NCI-H460 (cell line): Measurements from ENCODE around the gene TOP3B. TPM values are rescaled to one million over a fixed set of nuclear protein-coding genes. Genes with fewer than 3 reads are reported as not detected.

Experiments used
- DNase-seq: peaks from one replicate; pipeline ENCODE4 v3.0.0-alpha.2; 2016; ENCODE audit warnings: low read depth; ENCODE audit errors: extremely low read depth
- total RNA-seq: library from RNA; depleted of rRNA; stranded (reverse); fragments of >200 nt; shearing (Covaris generic); gene quantifications from 2 replicates; pipeline ENCODE4 v1.2.3, GENCODE V29; 2014

The TOP3B gene
- total RNA-seq, 1 experiment from 2014 or later = 20.4 TPM

GRCh38 chr22:22013559-22014284 is 31.1 kb upstream of the TOP3B start:
- DNase-seq = no peak

DNA sequence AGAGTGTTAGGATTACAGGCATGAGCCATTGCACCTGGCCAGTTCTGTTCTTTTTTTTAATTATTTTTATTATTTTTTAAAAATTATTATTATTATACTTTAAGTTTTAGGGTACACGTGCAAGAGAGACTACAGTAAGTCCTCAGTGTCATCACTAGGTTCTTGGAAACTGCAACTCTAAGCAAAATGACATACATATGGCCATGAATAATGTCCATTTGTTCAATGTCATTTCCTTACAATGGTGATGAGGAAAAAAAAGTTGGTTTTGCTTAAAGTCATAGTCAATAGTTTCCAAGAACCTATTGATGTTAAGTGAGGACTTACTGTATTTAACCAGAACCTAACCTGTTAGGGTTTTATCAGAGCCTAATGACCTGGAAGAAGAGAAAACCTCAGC is 29.4 kb upstream of the TOP3B start:
- DNase-seq = no peak

DNA sequence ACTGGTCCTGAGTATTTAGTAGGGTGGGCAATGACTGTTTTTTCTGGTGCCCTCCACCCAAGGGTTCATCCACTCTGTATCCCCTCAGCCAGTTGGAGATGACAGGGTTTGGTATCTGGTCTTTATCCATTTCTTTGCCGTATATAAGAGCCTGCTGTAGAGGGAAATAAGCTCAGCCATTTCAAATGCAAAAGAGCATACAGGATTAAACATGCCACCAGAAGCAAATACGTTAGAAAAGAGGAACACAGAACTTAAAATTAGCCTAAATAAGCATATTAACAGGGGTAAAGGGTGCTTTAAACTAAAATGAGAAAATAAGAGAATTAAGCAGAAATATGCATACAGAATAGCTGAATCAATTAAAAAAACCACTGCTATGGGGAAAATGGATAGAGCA is 27.8 kb upstream of the TOP3B start:
- DNase-seq = no peak

DNA sequence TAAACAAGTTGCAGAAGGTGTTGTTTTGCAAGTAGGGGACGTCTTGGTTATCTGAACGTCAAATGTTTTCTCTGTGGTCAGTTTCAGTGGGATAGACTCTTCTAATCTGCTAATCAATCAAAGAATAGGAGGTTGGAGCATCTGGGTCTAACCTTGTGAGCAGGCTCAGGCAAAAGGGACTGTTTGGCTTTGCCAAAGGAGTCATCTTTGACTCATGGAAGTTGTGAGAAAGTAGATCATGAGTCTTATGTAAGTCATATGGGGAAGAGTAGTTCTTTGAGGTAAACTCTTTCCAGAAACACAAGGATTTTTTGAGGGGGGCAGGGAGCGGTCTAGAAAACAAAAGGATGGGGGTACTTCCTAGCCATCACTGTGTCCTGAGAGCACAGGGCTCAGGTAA is 27.1 kb upstream of the TOP3B start:
- DNase-seq = no peak

DNA sequence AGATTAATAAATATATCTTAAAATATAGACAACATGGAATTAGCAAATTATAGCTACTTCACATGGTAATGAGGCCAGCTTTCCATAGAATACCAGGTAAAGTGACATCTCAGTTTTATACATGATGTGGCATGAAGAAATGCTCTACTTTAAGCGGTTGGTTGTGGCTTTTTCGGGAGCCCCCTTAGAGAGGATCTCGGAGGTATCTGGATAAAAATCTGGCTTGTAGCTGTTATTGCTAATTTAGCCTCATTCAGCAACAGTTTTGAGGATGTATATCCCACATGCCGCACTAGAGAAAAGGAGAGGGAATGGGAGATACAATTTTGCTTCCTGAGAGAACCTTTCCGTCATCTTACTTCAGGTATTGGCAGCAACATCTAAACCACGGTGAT is 24.0 kb upstream of the TOP3B start:
- no peak for DNase-seq

- no peak for DNase-seq
Observed at GRCh38 chr22:22005945-22006595, 23.5 kb upstream of the TOP3B start.

GRCh38 chr22:22003233-22003632 is 20.6 kb upstream of the TOP3B start:
- DNase-seq = no peak

- no peak for DNase-seq
Observed at GRCh38 chr22:22002526-22003055, 20.0 kb upstream of the TOP3B start.

GRCh38 chr22:22001664-22002525 is 19.3 kb upstream of the TOP3B start:
- no peak for DNase-seq

DNA sequence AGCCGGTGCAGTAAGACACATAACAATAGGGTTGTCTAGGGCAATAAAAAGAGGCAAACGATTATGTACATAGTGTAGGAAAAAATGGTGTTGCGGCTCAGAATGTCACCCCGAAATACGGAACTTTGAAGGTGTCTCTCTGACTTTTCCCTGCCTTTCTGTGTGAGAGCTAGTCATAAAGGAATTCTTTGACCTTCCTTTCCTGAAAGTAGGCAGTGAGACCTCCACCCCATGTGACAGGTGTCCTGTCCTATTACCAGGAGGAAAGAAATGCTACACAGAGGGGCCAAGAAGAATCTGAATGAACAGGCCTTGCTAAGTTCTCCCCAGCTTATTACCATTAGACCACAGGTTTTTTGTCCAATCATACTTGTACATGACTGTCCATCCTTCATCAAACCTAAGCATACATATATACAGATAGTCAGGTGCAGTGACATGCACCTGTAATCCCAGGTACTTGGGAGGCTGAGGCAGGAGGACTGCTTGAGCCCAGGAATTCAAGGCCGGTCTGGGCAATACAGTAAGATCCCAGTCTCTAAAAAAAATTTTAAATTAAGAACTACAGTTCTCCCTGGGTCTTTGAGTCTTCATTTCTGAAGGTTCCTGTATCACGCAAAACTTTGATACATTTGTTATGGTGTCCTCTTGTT is 16.1 kb upstream of the TOP3B start:
- no peak for DNase-seq

DNA sequence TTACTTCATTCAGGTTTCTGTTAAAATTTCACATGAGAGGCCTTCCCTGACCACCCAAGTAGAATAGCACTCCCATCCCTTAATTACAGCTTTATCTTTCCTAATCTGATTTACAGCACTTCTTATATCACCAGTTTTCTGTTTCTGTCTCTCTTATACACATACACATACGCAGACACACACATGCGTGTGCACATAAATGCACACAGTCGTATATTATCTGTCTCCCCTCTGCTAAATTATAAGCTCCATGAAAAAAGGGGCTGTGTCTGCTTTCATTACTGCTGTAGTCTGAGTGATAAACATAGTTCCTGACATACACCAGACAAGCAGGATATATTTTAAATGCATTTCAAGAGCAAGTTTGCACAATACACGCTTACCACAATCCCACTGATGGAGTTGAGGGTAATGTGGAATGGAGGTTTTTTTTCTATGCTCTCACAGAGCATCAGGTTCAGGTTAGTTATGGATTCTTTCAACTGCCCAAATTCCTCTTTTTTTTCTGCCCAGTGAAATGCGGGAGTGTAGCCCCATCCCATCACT is 13.7 kb upstream of the TOP3B start:
- DNase-seq = no peak

DNA sequence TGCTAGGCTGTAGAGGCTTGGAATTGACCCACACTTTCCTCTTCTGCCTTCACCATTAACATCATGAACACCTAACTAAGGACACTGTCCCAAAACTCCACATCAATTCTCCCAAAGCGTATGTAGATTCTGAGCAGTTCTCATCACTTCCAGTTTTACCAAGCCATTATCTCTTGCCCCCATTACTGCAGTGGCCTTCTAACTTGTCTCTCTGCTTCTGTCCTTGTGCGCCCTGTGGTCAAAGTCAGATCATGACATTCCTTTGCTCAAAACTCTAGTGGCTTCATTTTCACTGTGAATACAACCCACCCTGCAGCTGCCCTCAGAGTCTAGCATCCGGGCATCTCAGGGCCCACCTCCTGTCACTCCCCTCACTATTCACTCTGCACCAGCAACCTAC is 13.1 kb upstream of the TOP3B start:
- no peak for DNase-seq

- no peak for DNase-seq
Observed at GRCh38 chr22:21994881-21995444, 12.4 kb upstream of the TOP3B start.

GRCh38 chr22:21992593-21993237 is 10.1 kb upstream of the TOP3B start:
- no peak for DNase-seq

- DNase-seq = no peak
Observed at GRCh38 chr22:21991774-21992173, 9.2 kb upstream of the TOP3B start.

GRCh38 chr22:21991304-21991596 is 8.7 kb upstream of the TOP3B start:
- DNase-seq = no peak

DNA sequence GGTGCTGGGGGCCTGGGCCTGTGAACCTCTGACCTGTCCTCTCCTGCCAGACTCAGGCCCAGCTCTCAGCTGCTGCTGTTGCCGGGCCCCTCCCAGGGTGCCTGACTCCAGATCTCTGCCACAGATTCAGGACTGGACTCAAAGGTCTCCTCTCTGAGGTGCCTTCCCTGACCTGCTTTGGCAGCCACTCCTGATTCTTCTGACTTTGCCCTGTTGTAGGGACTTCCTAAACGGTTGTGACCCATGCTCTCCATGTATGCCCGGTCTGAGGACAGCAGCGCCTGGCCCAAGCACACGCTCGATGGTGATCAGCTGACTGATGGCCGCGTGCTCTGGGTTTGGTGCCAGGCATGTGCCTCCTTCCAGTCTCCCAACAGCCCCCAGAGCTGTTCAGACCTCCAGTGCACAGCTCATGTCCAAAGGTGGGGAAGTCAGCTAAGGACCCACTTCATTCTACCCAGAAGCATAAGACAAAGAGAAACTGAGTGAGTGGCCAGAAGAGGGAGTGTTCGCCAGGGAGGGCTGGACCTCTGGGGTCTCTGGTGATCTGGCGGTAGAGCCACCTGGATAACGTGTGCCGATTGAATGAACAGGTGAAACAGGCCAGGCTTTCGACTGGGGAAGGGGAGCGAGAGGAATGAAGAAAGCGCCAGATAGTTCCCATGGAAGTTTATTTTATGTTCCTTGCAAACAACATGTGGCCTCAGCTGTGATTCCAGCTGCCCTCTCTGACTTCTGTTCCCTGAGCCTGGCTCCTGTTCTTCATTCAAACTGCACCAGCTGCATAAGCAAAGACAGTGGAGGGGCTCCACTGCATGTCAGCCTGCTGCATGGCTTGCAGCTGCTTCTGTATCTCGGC is 8.1 kb upstream of the TOP3B start:
- no peak for DNase-seq

DNA sequence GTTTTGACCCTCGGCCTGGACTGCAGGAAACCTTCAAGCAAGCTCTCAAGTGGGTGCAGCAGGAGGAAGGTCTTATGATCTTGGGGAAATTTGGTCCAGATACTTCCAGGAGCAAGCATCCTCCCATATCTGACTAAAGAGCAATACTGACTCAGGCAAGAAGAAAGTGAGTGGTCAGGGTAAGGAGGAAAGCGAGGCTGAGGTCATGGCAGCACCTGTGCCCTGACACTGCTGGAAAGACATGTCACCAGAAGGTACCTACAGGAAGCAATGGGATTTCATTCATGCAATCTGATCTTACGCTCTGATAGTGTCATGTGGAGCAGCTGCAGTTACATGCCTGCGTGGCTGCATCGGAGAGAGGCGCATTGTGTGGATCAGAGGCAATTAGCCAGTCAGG is 6.5 kb upstream of the TOP3B start:
- no peak for DNase-seq

GRCh38 chr22:21985214-21985613 is 2.6 kb upstream of the TOP3B start:
- DNase-seq = no peak
